Spinal cord (tissue), 10 donors: Measurements from ENCODE around the gene ME3. TPM values are rescaled to one million over a fixed set of nuclear protein-coding genes. Genes with fewer than 3 reads are reported as not detected.
A peak's percentile ranks its signal among the peaks of the same experiment; 100 is the strongest.

ENCODE experiments used
- DNase-seq, 6 donors: peaks; one replicate each; pipeline versions ENCODE4 v3.0.0 to v3.0.0-alpha.2; 2013 to 2015; ENCODE audit warnings: low spot score in 6 of 6, low read depth in 4 of 6
- H3K27ac ChIP-seq: one replicate; pipeline ENCODE4 v1.5.1; 2013; ENCODE audit warnings: low read depth, low read length, control low read depth
- H3K27me3 ChIP-seq: one replicate; pipeline ENCODE4 v1.6.1; 2013; ENCODE audit warnings: low read length; ENCODE audit not compliant: control insufficient read depth, insufficient read depth
- H3K36me3 ChIP-seq: one replicate; pipeline ENCODE4 v1.6.1; 2013; ENCODE audit warnings: low read length; ENCODE audit not compliant: control insufficient read depth, insufficient read depth
- H3K4me1 ChIP-seq: one replicate; pipeline ENCODE4 v1.6.1; 2013; ENCODE audit warnings: low read length; ENCODE audit not compliant: control insufficient read depth, insufficient read depth
- H3K4me3 ChIP-seq: one replicate; pipeline ENCODE4 v1.5.1; 2013; ENCODE audit warnings: low read depth, low read length, control low read depth
- H3K9me3 ChIP-seq: one replicate; pipeline ENCODE4 v1.6.1; 2013; ENCODE audit warnings: low read length; ENCODE audit not compliant: control insufficient read depth, insufficient read depth
- WGBS: methylation state at CpG from one replicate; pipeline ENCODE4 v1.1.5; 2013; ENCODE audit warnings: missing lambda C conversion rate; ENCODE audit not compliant: insufficient coverage; 5-methylcytosine and 5-hydroxymethylcytosine counted together
- polyA plus RNA-seq, 2 donors: library from polyadenylated mRNA; unstranded; fragments of 120-200 nt; gene quantifications; one replicate each; pipeline ENCODE4 v1.2.1, GENCODE V29; 2013; ENCODE audit not compliant: insufficient read length in 2 of 2
- total RNA-seq, 2 donors: library from RNA; depleted of rRNA in 1 of 2; stranded (reverse); fragments of 120-200 nt in 1 of 2; fragments of >200 nt in 1 of 2; gene quantifications; one replicate each; pipeline versions ENCODE4 v1.2.3 to v1.2.4, GENCODE V29; 2013 to 2014
- donor health status: healthy.

The ME3 gene
- total and polyA plus RNA-seq, 4 donors, result 39.0 to 45.4 (median 44.6) TPM

DNA sequence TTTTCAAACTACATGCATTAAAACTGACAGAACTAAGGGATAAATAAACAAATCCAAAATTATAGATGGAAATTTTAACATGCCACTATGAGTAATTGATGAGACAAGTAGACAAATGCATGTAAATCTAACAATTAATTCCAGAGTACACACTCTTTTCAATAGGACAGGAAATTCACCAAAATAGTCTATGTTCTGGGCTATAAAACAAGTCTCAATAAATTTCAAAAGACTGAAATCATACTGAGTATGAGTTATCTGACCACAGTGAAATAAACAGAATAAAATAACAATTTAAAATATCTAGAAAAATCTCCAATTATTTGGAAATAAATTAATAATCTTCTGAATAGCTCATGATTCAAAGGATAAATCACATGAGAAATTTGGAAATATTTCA lies 38.5 kb upstream of the ME3 start:
- no peak for DNase-seq
- H3K9me3 ChIP-seq, result peaks cover 2% of the 10 kb centered on the region
- no peak overlapping the region for H3K4me3 ChIP-seq
- H3K27me3 ChIP-seq, result no peaks in the 10 kb centered on the region
- H3K36me3 ChIP-seq, result no peaks in the 10 kb centered on the region
- H3K27ac ChIP-seq, result no peak overlapping the region
- no peaks in the 10 kb centered on the region for H3K4me1 ChIP-seq

DNA sequence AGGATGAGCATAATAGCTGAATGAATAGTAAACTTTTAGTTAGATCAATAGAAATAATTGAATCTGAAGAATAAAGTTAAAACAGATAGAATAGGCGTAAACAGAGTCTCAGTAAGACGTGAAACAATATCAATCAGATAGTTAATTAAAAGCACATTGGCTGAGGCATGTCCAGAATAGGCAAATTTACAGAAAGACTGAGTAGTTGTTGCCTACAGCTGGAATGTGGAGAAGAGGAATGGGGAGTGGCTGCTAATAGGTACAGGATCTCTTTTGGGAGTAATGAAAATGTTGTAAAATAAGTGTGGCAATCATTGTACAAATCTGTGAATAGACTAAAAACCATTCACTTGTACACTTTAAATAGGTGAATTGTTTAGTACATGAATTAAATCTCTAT lies 36.3 kb upstream of the ME3 start:
- no peak overlapping the region for H3K27ac ChIP-seq
- no peaks in the 10 kb centered on the region for H3K27me3 ChIP-seq
- peaks cover 2% of the 10 kb centered on the region for H3K9me3 ChIP-seq
- no CpG with 5 or more reads among the region's 2 CpGs for WGBS
- H3K4me1 ChIP-seq, result no peaks in the 10 kb centered on the region
- no peaks in the 10 kb centered on the region for H3K36me3 ChIP-seq
- DNase-seq, result no peak
- H3K4me3 ChIP-seq, result no peak overlapping the region

DNA sequence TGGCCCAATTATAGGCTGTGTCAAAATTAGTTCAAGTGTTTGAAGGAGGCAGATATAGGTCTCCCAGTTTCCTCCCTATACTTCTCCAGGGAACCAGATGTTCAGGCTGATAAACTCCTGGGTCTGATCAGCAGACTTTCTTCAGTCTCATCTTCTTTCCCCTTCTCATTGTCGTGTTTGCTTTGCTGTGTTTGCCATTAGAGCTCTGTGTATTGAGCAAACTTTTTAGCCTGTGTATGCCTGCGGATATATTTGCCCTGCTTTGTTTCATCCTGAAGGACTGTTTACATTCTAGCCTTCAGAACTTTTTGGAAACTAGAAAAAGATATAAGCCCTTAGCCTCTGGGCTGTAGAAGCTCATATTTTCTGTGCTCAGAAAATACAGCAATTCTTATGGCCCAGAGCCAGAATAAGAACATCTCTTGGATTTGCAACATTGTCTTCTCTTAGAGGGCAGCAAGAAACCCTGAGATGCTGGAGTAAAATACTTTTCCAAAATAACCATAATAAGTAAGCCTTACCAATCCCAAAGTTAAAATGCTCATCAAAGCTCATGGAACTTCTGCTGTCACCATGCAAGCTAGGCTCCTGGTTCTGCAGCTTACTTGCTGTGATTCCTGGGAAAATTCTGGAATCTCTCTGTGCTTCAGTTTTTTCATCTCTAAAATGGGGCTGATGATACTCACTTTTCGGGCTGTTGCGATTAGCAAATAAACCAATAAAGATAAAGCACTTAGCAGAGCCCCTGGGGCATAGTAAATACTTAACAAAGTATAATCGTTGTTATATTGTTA lies 34.1 kb upstream of the ME3 start:
- no peaks in the 10 kb centered on the region for H3K4me1 ChIP-seq
- no peaks in the 10 kb centered on the region for H3K27me3 ChIP-seq
- no peak overlapping the region for H3K4me3 ChIP-seq
- peaks cover 2% of the 10 kb centered on the region for H3K9me3 ChIP-seq
- H3K36me3 ChIP-seq, result no peaks in the 10 kb centered on the region
- H3K27ac ChIP-seq, result no peak overlapping the region
- DNase-seq, result no peak
- no CpG with 5 or more reads among the region's 5 CpGs for WGBS

DNA sequence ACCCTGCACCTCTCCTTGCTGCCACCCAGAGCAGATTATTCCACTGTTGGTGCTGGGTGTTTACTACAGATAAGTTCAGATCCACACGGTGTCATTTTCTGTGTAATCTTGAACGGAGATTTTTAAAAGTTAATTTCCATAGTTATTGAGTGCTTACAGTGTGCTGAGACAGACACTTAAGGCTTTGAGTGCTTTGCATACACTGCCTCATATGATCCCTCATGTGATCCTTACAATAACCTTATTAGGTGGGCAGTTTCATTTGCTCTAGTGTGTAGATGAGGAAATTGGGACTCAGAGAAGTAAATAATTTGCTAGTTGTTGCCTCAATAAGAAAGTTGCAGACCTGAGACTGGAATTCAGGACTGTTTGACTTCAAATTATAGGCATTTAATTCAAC lies 32.3 kb upstream of the ME3 start:
- H3K36me3 ChIP-seq, result no peaks in the 10 kb centered on the region
- no CpG with 5 or more reads among the region's 2 CpGs for WGBS
- no peaks in the 10 kb centered on the region for H3K4me1 ChIP-seq
- DNase-seq, result no peak
- H3K4me3 ChIP-seq, result no peak overlapping the region
- H3K27ac ChIP-seq, result no peak overlapping the region
- H3K9me3 ChIP-seq, result no peaks in the 10 kb centered on the region
- no peaks in the 10 kb centered on the region for H3K27me3 ChIP-seq

DNA sequence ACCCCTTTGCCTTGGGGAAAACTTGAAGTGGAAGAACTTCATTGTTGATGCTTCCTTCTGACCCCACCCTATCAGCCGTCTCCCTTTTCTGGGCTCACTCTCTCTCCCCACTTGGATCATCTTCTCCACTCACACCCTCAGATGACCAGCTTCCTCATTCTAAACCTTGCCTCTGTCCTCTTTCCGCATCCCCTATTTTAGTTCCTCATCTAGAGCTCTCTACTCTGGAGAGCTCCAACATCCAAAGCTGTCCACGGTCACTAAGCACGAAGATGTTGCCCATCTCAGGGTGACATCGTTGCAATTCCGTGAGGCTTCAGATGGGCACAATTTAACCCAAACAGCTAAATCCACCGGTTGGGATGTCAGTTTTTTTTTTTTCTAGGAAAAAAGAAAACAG lies 31.6 kb upstream of the ME3 start:
- H3K36me3 ChIP-seq, result no peaks in the 10 kb centered on the region
- H3K27me3 ChIP-seq, result no peaks in the 10 kb centered on the region
- 79% methylated on average over 4 of the region's 7 CpGs for WGBS
- no peak overlapping the region for H3K4me3 ChIP-seq
- H3K27ac ChIP-seq, result no peak overlapping the region
- DNase-seq, result no peak
- H3K9me3 ChIP-seq, result no peaks in the 10 kb centered on the region
- no peaks in the 10 kb centered on the region for H3K4me1 ChIP-seq

DNA sequence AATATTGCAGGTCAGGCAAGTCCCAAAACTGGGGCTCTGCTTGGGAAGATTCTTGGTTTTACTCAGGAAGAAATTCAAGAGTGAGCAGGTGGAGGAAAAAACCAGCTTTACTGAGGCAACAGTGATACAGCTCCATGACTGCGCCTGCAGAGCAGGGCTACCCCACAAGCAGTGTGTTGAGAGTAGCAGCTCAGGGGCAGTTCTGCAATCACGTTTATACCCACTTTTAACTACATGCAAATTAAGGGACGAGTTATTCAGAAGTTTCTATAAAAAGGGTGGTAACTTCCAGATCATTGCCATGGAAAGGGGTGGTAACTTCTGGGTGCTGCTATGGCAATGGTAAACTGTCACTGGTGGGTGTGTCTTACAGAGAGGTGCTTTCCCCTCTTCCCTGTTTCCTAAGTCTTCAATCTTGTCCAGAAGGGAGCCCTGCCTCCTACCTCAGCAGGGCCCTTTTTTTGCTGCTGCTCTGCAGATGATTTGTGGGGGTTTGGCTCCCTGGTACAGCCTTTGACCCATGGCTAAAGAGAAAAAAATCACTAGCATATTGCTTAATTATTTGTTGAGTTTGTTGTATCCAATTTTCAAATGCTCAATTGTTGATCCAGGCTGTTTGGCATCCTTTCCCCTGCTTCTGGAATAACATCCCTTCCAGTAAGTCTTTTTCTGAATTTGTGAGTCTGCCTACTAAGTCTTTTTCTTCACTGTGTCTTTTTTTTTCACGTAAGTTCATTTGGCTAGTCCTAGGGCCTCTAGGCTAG lies 30.0 kb upstream of the ME3 start:
- Histone ChIP-seq H3K4me3 (no peak overlapping the region), H3K9me3 (no peaks in the 10 kb centered on the region), H3K27ac (no peak overlapping the region), H3K4me1 (no peaks in the 10 kb centered on the region), H3K27me3 (no peaks in the 10 kb centered on the region), H3K36me3 (no peaks in the 10 kb centered on the region)
- no peak for DNase-seq
- WGBS, result no CpG with 5 or more reads among the region's 4 CpGs

DNA sequence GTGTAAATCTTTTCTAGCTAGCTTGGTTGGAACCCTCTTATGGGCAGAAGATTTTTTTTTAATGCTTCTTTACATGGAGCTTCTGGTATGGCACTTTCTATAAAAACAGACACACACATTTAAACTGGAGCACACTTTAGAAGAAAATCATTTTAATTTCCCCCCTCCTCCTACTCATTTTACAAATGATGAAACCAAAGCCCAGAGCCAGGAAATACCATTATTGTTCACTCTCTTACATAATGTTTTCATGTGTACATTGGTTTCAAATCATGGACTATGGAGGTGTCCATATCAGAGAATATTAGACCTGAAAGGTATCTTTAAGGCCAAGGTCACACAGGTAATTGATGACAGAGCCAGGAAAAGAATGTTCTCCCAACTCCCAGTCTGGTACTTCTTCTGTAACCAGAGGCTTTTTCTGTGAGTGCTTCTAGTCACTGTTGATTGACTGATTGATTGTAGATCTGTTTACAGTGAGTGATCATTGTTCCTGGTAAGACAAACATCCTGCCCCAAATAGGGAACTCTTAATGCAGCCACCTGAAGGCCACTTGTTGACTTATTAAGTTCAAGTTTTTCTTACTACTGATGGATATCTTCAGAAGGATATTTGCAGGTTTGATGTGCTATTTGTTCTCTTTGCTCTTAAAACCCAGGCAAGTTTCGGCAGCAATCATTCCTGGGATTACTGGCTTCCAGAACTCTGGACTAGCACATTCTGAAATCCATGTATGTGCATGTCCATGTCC lies 26.8 kb upstream of the ME3 start:
- Histone ChIP-seq H3K9me3 (no peaks in the 10 kb centered on the region), H3K4me1 (no peaks in the 10 kb centered on the region), H3K27ac (no peak overlapping the region), H3K4me3 (no peak overlapping the region), H3K36me3 (no peaks in the 10 kb centered on the region), H3K27me3 (no peaks in the 10 kb centered on the region)
- no peak for DNase-seq
- 100% methylated on average over 1 of the region's 1 CpG for WGBS

DNA sequence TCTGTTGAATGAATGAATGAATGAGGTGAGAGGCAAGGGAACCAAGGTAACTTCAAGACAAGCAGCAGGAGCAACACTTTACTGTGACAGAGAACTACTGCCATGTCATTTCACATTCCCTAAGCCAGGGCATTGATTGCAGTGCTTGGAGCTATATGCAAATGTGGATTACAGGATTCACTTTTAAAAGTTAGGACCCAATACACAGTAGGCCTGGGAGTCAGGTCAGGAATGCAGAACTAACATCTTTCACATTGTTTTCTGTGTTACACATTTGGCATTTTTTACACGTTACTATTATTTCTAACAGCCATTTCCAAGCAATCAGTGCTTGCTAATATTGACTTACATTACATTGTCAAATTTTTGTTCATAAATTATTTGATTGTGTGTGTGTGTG lies 26.2 kb upstream of the ME3 start:
- Histone ChIP-seq H3K27me3 (no peaks in the 10 kb centered on the region), H3K9me3 (no peaks in the 10 kb centered on the region), H3K4me1 (no peaks in the 10 kb centered on the region), H3K4me3 (no peak overlapping the region), H3K36me3 (no peaks in the 10 kb centered on the region), H3K27ac (no peak overlapping the region)
- no CpG with 5 or more reads among the region's 1 CpG for WGBS
- DNase-seq, result no peak

DNA sequence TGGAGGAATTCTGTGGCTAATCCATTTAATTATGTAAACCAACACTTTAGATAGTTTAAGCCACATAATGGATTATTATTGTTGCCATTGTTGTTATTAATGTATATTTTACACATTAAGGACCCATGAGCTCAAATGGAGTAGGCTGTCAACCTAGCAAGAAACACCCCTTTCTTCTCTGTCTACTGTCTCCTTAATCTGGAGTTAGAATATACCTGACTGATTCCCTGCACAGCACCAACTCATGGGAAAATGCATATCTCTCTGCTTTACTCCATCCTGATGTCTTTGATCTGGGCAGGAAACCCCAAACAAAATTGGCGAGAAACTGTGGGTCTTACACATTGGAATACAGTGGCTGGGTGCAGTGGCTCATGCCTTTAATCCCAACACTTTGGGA lies 24.0 kb upstream of the ME3 start:
- peak overlapping the region; percentile 50 for H3K27ac ChIP-seq
- H3K4me1 ChIP-seq, result no peaks in the 10 kb centered on the region
- no peaks in the 10 kb centered on the region for H3K36me3 ChIP-seq
- no peak for DNase-seq
- no peaks in the 10 kb centered on the region for H3K27me3 ChIP-seq
- H3K9me3 ChIP-seq, result no peaks in the 10 kb centered on the region
- no peak overlapping the region for H3K4me3 ChIP-seq
- WGBS, result 82% methylated on average over 1 of the region's 1 CpG
